ENCODE data around the gene RAD51B. TPM values are rescaled to one million over a fixed set of nuclear protein-coding genes. Genes with fewer than 3 reads are reported as not detected.
A peak's percentile ranks its signal among the peaks of the same experiment; 100 is the strongest.

The RAD51B gene
- total RNA-seq, 1 donor from 2014 or later: 28.5 TPM

DNA sequence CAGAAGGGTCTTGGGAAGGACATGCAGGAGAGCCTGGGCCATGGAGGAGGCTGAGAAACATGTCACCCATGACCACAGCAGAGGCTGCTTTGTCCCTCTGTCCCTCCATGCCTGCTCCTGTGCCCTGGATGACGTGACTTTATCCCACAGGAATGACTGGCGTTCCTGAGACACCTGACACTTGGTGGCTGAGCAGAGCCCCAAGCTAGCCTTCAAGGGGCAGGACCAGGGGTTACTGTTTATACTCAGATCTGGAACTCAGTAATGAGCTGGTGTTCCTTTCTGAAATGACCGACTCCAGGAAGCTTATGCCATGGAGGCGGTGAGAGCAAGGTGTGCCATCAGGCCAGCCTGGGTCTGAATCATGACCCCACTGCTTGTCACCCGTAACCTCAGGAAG, 929.1 kb downstream of the RAD51B start:
- H3K4me3 ChIP-seq: no peak overlapping the region
- peaks cover 13% of the 10 kb centered on the region for H3K4me1 ChIP-seq
- TF ChIP-seq POLR2AphosphoS5 (IDR thresholded peaks at IDR 0.05; ENCODE audit: insufficient read depth in 1 of 2, low read depth in 1 of 2) (no peak), POLR2A (IDR thresholded peaks at IDR 0.05) (no peak)
- TF ChIP-seq, protein P1, sequence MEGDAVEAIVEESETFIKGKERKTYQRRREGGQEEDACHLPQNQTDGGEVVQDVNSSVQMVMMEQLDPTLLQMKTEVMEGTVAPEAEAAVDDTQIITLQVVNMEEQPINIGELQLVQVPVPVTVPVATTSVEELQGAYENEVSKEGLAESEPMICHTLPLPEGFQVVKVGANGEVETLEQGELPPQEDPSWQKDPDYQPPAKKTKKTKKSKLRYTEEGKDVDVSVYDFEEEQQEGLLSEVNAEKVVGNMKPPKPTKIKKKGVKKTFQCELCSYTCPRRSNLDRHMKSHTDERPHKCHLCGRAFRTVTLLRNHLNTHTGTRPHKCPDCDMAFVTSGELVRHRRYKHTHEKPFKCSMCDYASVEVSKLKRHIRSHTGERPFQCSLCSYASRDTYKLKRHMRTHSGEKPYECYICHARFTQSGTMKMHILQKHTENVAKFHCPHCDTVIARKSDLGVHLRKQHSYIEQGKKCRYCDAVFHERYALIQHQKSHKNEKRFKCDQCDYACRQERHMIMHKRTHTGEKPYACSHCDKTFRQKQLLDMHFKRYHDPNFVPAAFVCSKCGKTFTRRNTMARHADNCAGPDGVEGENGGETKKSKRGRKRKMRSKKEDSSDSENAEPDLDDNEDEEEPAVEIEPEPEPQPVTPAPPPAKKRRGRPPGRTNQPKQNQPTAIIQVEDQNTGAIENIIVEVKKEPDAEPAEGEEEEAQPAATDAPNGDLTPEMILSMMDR (IDR thresholded peaks at IDR 0.05): no peak
- H3K27ac ChIP-seq: no peak overlapping the region
- no peaks in the 10 kb centered on the region for H3K27me3 ChIP-seq
- intact Hi-C loops (cut with DNase I): loop anchor here (1.0 kb wide), 1 partner anchor 14 kb away; no protein-coding TSS in a partner anchor
- H3K9me3 ChIP-seq: no peaks in the 10 kb centered on the region
- DNase-seq (ENCODE audit: extremely low spot score in 2 of 2): no peak
- H3K36me3 ChIP-seq: no peaks in the 10 kb centered on the region

DNA sequence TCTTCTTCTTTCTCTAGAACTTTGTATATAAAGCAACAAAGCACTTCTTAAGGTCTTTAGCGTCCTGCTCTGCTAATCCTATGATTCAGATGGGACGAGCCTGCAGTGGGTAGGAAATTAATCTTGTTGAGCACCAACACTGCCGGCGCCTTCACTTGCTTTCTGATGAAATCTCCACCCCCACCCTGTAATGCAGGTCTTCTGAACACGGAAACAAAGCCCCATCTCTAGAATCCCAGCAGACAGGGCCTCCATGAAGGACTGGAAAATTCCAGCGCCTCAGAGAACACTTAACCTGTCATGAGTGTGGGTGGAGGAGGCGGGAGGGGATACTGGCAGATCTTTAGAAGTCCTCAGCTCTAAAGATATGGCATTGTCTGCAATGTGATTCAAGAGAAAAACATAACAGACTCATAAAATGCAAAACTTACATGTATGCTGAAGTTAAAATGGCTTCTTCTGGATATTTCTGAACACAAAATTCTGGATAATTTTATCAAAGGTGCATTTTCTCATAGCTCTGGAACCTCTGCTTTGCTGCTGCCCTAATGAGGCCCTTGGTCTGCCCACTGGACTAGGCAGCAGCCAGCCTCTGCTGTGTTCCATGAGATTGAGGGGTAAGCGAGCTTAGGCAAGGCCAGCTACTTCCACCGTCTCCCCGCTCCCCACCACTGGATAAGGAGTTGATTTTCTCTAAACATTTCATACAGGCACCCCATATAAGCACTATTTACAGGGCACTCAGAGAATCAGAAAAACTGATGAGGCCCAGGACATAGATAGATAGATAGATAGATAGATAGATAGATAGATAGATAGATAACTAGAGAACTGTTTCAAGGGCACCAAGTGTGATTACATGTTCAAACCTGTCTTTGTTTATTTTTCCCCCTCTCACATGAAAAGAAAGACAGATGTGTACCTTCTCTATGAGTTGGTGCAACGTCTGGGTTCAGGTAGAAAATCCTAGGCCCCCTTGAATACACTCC, 930.2 kb downstream of the RAD51B start:
- H3K9me3 ChIP-seq: no peaks in the 10 kb centered on the region
- no peaks in the 10 kb centered on the region for H3K27me3 ChIP-seq
- intact Hi-C loops (cut with DNase I): no loop called here
- H3K4me1 ChIP-seq: peaks cover 13% of the 10 kb centered on the region
- H3K27ac ChIP-seq: no peak overlapping the region
- DNase-seq (ENCODE audit: extremely low spot score in 2 of 2): no peak
- no peak overlapping the region for H3K4me3 ChIP-seq
- TF ChIP-seq, protein P1 (IDR thresholded peaks at IDR 0.05): no peak
- peak in 1 of 2 donors; percentile 35 for TF ChIP-seq POLR2AphosphoS5 (IDR thresholded peaks at IDR 0.05; ENCODE audit: insufficient read depth in 1 of 2, low read depth in 1 of 2)
- no peaks in the 10 kb centered on the region for H3K36me3 ChIP-seq

DNA sequence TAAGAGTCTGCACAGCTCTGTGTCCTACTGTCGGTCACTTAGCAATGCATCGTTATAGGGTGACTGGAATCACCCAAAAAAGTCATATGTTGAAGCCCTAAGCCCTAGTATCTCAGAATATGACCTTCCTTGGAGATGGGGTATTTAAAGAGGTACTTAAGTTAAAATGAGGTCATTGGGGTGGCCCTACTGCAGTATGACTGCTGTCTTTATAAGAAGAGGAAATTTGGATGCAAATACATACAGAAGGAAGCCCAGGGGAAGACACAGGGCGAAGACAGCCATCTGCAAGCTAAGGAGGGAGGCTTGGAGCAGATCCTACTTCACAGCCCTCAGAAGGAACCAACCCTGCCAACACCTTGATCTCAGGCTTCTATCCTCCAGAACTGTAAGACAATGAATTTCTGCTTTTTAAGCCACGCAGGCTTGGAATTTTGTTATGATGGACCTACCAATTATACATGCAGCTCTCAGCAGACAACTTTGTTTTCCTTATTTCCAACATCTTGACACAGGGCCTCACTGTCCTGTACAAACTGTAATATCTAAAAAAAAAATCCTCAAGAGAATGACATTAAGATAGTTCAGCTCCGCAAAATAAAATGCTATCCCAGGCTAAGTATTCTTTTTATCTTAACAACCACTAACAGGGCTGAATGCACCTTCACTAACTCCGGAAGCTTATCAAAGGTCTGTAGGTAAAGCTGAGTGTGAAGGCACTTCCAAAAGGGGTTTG, 932.9 kb downstream of the RAD51B start:
- intact Hi-C loops (cut with DNase I): no loop called here
- TF ChIP-seq POLR2A (IDR thresholded peaks at IDR 0.05): no peak
- TF ChIP-seq POLR2AphosphoS5 (IDR thresholded peaks at IDR 0.05; ENCODE audit: insufficient read depth in 1 of 2, low read depth in 1 of 2): no peak
- TF ChIP-seq, protein P1 (IDR thresholded peaks at IDR 0.05): no peak
- H3K4me1 ChIP-seq: peaks cover 27% of the 10 kb centered on the region

DNA sequence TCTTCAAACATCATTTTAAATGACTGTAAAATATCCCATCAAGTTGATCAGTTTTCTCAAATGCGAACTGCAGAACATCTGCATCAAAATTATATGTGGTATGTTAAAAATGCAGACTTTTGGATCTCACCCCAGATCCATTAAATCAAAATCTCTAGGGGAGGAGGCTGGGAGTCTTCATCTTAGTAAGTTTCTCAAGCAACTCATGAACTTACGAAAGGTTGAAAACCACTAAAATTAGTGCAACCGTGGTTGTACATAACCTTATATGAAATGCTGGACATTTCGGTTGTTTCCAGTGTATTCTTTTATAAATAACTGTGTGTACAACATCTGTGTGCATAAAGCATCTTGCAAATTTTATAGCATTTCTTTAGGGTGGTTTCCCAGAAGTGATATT, 934.1 kb downstream of the RAD51B start:
- no peak for DNase-seq (ENCODE audit: extremely low spot score in 2 of 2)
- H3K4me3 ChIP-seq: no peak overlapping the region
- TF ChIP-seq, protein P1 (IDR thresholded peaks at IDR 0.05): no peak
- no peak for TF ChIP-seq POLR2A (IDR thresholded peaks at IDR 0.05)
- intact Hi-C loops (cut with DNase I): no loop called here
- peaks cover 28% of the 10 kb centered on the region for H3K4me1 ChIP-seq
- H3K27me3 ChIP-seq: no peaks in the 10 kb centered on the region
- H3K36me3 ChIP-seq: no peaks in the 10 kb centered on the region
- no peak overlapping the region for H3K27ac ChIP-seq
- no peaks in the 10 kb centered on the region for H3K9me3 ChIP-seq

More for the DNA sequence above, 932.9 kb downstream of the RAD51B start:
- Histone ChIP-seq H3K27me3 (no peaks in the 10 kb centered on the region), H3K9me3 (no peaks in the 10 kb centered on the region), H3K4me3 (no peak overlapping the region), H3K36me3 (no peaks in the 10 kb centered on the region), H3K27ac (no peak overlapping the region)
- DNase-seq (ENCODE audit: extremely low spot score in 2 of 2): no peak

All from vagina (tissue), 2 donors.